Measurements from ENCODE around the gene SYNDIG1.

The SYNDIG1 gene

GRCh38 chr20:24572140-24572539 is 102.7 kb downstream of the SYNDIG1 start:
- no peak for DNase-seq

- no peak for DNase-seq
Measured at GRCh38 chr20:24572862-24573261, 103.4 kb downstream of the SYNDIG1 start.

GRCh38 chr20:24573557-24573956 is 104.1 kb downstream of the SYNDIG1 start:
- no peak for DNase-seq

GRCh38 chr20:24574307-24574706 is 104.9 kb downstream of the SYNDIG1 start:
- no peak for DNase-seq

GRCh38 chr20:24574797-24575196 is 105.4 kb downstream of the SYNDIG1 start:
- no peak for DNase-seq

- no peak for DNase-seq
Measured at GRCh38 chr20:24575811-24576210, 106.4 kb downstream of the SYNDIG1 start.

- no peak for DNase-seq
Measured at GRCh38 chr20:24576447-24576846, 107.0 kb downstream of the SYNDIG1 start.

- no peak for DNase-seq
Measured at GRCh38 chr20:24577271-24577909, 108.0 kb downstream of the SYNDIG1 start.

GRCh38 chr20:24578567-24579415 is 109.4 kb downstream of the SYNDIG1 start:
- no peak for DNase-seq

- no peak for DNase-seq
Measured at GRCh38 chr20:24579475-24579874, 110.0 kb downstream of the SYNDIG1 start.

GRCh38 chr20:24580006-24580405 is 110.6 kb downstream of the SYNDIG1 start:
- no peak for DNase-seq

GRCh38 chr20:24580855-24581254 is 111.4 kb downstream of the SYNDIG1 start:
- no peak for DNase-seq

- DNase-seq, result no peak
Measured at GRCh38 chr20:24581443-24582170, 112.2 kb downstream of the SYNDIG1 start.

GRCh38 chr20:24582373-24583168 is 113.1 kb downstream of the SYNDIG1 start:
- DNase-seq, result no peak

GRCh38 chr20:24583169-24583792 is 113.9 kb downstream of the SYNDIG1 start:
- no peak for DNase-seq

- DNase-seq, result no peak
Measured at GRCh38 chr20:24584078-24584477, 114.6 kb downstream of the SYNDIG1 start.

GRCh38 chr20:24584538-24585356 is 115.3 kb downstream of the SYNDIG1 start:
- DNase-seq, result no peak

- no peak for DNase-seq
Measured at GRCh38 chr20:24585796-24586522, 116.5 kb downstream of the SYNDIG1 start.

- DNase-seq, result no peak
Measured at GRCh38 chr20:24586523-24586840, 117.1 kb downstream of the SYNDIG1 start.

GRCh38 chr20:24587384-24588046 is 118.1 kb downstream of the SYNDIG1 start:
- no peak for DNase-seq

Data from NCI-H774 (cell line).